H54 (cell line): ENCODE results near the gene MAN2B1.
"Not testable (repeated sequence)": the region's sequence is repeated elsewhere in the genome, so short reads cannot be mapped to it uniquely, and the experiment has no call there.

Experiments
- DNase-seq: peaks from one replicate; pipeline ENCODE4 v3.0.0; 2011; ENCODE audit warnings: low spot score, mixed read lengths; ENCODE audit not compliant: insufficient read length
- FAIRE-seq: peaks from 3 replicates; lab custom pipeline; 2011; peaks lifted over from hg19 to GRCh38; lab: Jason Lieb, UNC
- POLR2A ChIP-seq: IDR thresholded peaks from 2 replicates; pipeline ENCODE4 v1.6.1; 2011; ENCODE audit warnings: low read depth, mild to moderate bottlenecking, low read length

MAN2B1 gene

DNA sequence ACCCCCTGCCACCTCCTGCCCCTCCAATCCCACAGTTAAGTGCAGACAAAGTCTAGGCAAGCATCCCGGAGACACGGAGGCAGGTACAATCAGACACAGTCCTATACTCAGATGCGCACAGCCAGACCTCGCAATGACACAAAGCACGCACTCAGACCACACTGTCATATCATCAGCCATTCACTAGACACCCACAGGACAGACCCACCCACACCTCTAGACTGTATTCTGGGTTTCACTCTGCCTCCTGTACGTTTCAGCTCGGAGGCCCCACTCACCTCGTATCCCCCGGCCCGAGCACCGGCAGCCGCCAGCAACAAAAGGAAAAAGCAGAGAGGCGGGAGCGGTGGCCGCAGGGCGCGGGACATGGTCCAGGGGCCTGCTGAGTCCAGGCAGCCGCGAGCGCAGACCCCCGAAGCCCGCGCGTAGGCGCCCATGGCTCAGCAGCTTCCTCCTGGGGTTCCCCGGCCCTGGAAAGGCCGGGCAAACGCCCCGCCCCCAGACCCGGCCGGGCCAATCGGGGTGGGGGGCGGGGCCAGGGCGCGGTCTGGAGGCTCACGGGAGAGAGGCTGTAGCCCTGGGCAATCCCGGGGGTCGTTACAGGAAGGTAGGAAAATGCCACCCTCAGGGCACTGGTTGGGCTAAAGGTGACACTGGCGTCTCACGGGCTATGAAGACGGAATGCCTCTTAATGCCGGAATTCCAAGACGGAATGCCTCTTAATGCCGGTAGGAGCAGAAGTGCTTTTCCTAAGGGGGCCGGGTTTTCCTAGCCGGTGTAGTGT, at the start of gene MAN2B1, which contains the start of gene WDR83:
Gene MAN2B1, minus strand, starts transcription at position 478 of the 784 bp plus-strand sequence. Its CDS starts 41 bp downstream, at position 437.
Gene WDR83, plus strand, starts transcription at position 543 of the 784 bp plus-strand sequence. CDS start 2,984 bp downstream, outside the sequence.
- no peak for FAIRE-seq
- TF ChIP-seq POLR2A = peak; percentile 40; the same call in 1 of the 2 replicates
- peak; percentile 93 for DNase-seq

- TF ChIP-seq POLR2A = no peak
- no peak for DNase-seq
- no peak for FAIRE-seq
Observed at GRCh38 chr19:12715929-12716328, 49.4 kb upstream of the MAN2B1 start.

- no peak for DNase-seq
- no peak for TF ChIP-seq POLR2A
- FAIRE-seq = no peak
Observed at GRCh38 chr19:12715102-12715501, 48.6 kb upstream of the MAN2B1 start.

DNA sequence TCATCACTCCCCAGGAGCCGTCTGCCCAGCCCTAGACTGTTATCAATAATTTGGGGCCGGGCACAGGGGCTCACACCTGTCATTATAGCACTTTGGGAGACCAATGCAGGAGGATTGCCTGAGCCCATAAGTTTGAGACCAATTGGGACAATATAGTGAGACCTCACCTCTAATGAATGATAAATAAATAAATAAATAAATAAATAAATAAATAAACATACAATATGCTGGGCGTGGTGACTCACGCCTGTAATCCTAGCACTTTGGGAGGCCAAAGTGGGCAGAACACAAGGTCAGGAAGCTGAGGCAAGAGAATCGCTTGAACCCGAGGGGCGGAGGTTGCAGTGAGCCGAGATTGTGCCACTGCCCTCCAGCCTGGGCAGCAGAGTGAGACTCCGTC, 46.8 kb upstream of the MAN2B1 start:
- not testable (repeated sequence) for DNase-seq, FAIRE-seq

DNA sequence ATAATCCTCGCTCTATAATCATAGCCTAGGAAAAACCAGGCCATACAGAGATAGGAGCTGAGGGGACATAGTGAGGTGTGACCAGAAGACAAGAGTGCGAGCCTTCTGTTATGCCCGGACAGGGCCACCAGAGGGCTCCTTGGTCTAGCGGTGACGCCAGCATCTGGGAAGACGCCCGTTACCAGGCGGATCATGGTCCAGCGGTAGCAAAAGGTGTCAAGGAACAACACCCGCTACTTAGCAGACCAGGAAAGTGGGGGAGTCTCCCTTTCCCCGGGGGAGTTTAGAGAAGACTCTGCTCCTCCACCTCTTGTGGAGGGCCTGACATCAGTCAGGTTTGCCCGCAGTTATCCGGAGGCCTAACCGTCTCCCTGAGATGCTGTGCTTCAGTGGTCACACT, 45.5 kb upstream of the MAN2B1 start:
- FAIRE-seq = not testable (repeated sequence)

GRCh38 chr19:12711187-12711586, 44.6 kb upstream of the MAN2B1 start:
- TF ChIP-seq POLR2A = no peak
- FAIRE-seq (no peak), DNase-seq (no peak)

More for the DNA sequence above, 45.5 kb upstream of the MAN2B1 start:
- not testable (repeated sequence) for DNase-seq

DNA sequence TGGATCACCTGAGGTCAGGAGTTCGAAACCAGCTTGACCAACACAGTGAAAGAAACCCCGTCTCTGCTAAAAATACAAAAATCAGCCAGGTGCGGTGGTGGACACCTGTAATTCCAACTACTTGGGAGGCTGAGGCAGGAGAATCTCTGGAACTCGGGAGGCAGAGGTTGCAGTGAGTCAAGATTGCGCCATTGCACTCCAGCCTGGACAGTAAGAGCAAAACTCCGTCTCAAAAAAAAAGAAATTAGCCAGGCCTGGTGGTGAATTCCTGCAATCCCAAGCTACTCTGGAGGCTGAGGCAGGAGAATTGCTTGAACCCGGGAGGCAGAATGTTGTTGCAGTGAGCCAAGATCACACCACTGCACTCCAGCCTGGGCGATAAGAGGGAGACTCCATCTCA, 42.1 kb upstream of the MAN2B1 start:
- FAIRE-seq (no peak), DNase-seq (no peak)
- no peak for TF ChIP-seq POLR2A

GRCh38 chr19:12706332-12706718, 39.8 kb upstream of the MAN2B1 start:
- no peak for FAIRE-seq
- no peak for TF ChIP-seq POLR2A

DNA sequence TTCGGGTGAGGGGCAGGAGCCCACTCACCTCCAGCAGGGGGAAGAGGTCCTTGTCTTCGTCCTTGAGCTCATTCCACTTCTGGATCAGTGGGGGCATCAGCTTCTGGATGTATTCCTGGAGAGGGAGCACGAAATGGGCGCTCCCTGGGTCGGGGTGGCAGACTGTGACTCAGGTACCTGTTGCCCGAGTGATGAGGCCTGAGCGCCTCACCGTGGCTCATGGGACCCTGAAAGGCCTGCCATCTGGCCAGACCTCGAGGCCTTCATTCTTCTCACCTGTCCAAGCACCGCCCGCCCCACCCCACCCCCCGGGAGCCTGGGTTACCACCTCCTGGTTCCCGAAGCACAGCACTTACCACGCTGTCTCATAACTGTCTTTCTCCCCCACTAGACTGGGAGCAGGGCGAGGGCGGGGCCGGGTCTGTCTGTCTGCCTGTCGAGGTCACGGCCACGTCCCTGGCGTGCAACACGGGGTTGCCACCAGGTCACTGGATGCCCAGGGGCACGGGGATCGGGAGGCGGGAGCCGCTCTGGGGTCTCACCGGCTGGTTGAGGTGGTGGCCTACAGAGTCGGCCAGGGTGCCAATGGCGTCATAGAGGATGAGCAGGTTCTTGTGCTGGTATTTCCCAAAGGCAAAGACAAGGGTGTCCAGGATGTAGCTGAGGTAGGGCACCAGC, 39.3 kb upstream of the MAN2B1 start:
- TF ChIP-seq POLR2A = no peak
- DNase-seq = no peak

More at GRCh38 chr19:12706332-12706718, 39.8 kb upstream of the MAN2B1 start:
- no peak for DNase-seq

GRCh38 chr19:12705169-12705568, 38.6 kb upstream of the MAN2B1 start:
- no peak for TF ChIP-seq POLR2A
- no peak for FAIRE-seq
- DNase-seq = no peak

More for the DNA sequence above, 39.3 kb upstream of the MAN2B1 start:
- no peak for FAIRE-seq

- FAIRE-seq (no peak), DNase-seq (no peak)
- TF ChIP-seq POLR2A = no peak
Observed at GRCh38 chr19:12703046-12703445, 36.5 kb upstream of the MAN2B1 start.

GRCh38 chr19:12701596-12702282, 35.2 kb upstream of the MAN2B1 start:
- FAIRE-seq = no peak

DNA sequence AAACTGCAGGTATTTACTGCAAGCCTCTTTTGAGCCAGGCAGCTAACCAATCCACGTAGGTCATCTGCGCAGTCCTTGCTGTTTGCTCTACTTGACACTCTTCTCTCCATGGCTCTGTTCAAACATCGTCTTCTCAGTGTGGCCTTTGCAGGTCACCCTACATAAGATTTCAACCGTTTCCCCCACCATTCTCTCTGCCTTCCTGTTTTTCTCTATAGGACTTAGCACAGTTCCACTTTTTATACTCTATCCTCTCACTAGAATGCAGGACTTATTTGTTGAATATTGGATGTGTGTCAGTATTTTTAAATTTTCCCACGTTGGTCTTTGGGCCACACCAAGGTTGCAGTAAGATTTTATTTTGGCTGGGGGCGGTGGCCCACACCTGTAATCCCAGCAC, 31.6 kb upstream of the MAN2B1 start:
- no peak for FAIRE-seq
- DNase-seq = no peak
- no peak for TF ChIP-seq POLR2A

More at GRCh38 chr19:12701596-12702282, 35.2 kb upstream of the MAN2B1 start:
- no peak for DNase-seq
- no peak for TF ChIP-seq POLR2A

DNA sequence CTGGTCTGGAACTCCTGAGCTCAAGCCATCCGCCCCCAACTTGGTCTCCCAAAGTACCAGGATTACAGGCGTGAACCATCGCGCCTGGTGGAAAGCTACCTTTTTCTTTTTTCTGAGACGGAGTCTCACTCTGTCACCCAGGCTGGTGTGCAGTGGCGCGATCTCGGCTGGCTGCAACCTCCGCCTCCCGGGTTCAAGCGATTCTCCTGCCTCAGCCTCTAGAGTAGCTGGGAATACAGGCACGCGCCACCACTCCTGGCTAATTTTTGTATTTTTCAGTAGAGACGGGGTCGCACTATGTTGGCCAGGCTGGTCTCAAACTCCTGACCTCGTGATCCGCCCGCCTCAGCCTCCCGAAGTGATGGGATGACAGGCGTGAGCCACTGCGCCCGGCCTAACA, 30.9 kb upstream of the MAN2B1 start:
- not testable (repeated sequence) for FAIRE-seq, DNase-seq
